Measurements from ENCODE around the gene CBLN3.

- TF ChIP-seq ZNF585B (tag by site-specific recombination; IDR thresholded peaks at IDR 0.05), result no peak
- TF ChIP-seq, protein P1, sequence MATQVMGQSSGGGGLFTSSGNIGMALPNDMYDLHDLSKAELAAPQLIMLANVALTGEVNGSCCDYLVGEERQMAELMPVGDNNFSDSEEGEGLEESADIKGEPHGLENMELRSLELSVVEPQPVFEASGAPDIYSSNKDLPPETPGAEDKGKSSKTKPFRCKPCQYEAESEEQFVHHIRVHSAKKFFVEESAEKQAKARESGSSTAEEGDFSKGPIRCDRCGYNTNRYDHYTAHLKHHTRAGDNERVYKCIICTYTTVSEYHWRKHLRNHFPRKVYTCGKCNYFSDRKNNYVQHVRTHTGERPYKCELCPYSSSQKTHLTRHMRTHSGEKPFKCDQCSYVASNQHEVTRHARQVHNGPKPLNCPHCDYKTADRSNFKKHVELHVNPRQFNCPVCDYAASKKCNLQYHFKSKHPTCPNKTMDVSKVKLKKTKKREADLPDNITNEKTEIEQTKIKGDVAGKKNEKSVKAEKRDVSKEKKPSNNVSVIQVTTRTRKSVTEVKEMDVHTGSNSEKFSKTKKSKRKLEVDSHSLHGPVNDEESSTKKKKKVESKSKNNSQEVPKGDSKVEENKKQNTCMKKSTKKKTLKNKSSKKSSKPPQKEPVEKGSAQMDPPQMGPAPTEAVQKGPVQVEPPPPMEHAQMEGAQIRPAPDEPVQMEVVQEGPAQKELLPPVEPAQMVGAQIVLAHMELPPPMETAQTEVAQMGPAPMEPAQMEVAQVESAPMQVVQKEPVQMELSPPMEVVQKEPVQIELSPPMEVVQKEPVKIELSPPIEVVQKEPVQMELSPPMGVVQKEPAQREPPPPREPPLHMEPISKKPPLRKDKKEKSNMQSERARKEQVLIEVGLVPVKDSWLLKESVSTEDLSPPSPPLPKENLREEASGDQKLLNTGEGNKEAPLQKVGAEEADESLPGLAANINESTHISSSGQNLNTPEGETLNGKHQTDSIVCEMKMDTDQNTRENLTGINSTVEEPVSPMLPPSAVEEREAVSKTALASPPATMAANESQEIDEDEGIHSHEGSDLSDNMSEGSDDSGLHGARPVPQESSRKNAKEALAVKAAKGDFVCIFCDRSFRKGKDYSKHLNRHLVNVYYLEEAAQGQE (tag by site-specific recombination; IDR thresholded peaks at IDR 0.05), result no peak
These were observed 2.2 kb upstream of the CBLN3 start for GRCh38 chr14:24431569-24432258.
